ENCODE results near the gene DALRD3. TPM values are rescaled to one million over a fixed set of nuclear protein-coding genes. Genes with fewer than 3 reads are reported as not detected.

Gene DALRD3
- total RNA-seq, 2 experiments from 2014 or later, result 15.1 to 15.6 TPM

DNA sequence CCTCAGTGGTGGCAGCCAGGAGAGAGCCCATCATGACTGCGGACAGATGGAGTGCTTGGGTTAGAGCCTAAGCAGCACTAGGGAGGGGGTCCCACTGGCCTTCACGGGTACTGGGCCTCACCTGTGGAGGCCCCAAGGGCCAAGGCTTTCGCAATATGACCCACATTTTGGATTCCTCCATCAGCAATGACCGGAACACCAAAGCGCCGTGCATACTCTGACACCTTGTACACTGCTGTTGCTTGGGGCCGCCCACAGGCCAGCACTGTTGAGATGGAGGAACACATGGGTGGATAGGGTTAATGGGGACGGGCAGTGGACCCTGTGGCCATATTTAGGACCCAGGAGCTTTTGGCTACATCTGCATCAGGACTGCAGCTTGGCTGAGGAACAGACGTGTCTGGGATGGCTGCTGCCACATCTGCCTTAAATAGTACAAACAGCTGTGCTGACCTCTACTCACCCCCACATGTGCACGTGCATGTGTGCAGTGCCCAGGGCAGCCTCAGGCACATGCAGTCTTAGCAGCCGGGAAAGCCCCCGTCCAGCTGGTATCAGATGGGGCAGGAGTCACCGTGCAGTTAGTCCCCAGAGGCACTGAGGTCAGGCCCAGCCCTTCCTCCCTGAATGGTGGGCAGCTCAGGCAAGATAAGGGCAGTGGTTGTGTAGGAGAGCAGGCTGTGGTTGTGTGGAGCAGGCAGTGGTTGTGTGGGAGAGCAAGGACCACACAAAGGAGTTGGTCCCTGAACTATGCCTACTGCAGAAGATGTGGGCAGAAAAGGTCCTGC lies 6.8 kb upstream of the DALRD3 start:
- H3K36me3 Mint-ChIP-seq (ENCODE audit: low read depth), result peaks cover 77% of the 10 kb centered on the region

DNA sequence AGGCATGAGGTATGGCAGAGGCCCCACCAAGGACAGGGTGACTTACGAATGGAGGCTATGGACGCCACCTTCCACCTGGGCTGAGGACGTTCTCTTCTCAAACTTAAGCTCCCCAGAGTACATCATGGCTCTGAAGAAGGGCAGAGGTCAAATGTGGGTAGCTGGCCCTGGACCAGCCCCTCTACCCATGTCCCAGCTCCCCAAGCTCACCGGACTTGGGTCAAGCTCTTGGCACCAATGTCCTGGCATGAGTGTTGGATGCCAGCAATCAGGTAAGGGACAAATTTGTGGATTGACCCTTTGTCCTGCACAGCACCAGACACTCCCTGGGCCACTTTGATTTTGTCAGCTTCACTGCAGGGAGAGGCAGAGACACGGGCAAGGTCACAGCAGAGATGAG lies 6.1 kb upstream of the DALRD3 start:
- ATAC-seq (ENCODE audit: poor library complexity), result no peak
- ChIA-PET POLR2A (interaction anchor here (1.1 to 12.0 kb wide), 3 partner anchors 18 to 96 kb away, joined by 3 to 331 read pairs (median 5); partner anchors contain the start of genes QRICH1, USP19 and WDR6), CTCF (interaction anchor here (4.6 to 5.2 kb wide), 2 partner anchors 16 to 36 kb away, joined by 59 to 63 read pairs; partner anchors contain the start of genes P4HTM and WDR6)
- Histone ChIP-seq H3K4me3 (ENCODE audit: low read length) (no peak overlapping the region), H3K36me3 (ENCODE audit: insufficient read depth, low read length) (peaks cover 43% of the 10 kb centered on the region), H3K9me3 (ENCODE audit: control insufficient read depth in 1 of 2, insufficient read depth in 1 of 2, low read length in 2 of 2) (no peaks in the 10 kb centered on the region), H3K4me1 (ENCODE audit: insufficient read depth, low read length) (peaks cover 65% of the 10 kb centered on the region), H3K27ac (ENCODE audit: low read depth in 1 of 2, low read length in 2 of 2) (no peak overlapping the region), H3K27me3 (ENCODE audit: control insufficient read depth in 1 of 2, insufficient read depth in 2 of 2, low read length in 2 of 2) (no peaks in the 10 kb centered on the region)
- H3K9me3 Mint-ChIP-seq, result no peaks in the 10 kb centered on the region
- peak overlapping the region; percentile 90 for H3K27ac Mint-ChIP-seq
- peaks cover 70% of the 10 kb centered on the region for H3K36me3 Mint-ChIP-seq (ENCODE audit: low read depth)
- intact Hi-C loops (cut with DNase I, micrococcal nuclease), result loop anchor here (5.0 to 10.0 kb wide), 6 partner anchors 68 to 910 kb away; partner anchors contain the start of genes APEH (in 1 of the 2), ARIH2 (in 1 of the 2), QRICH1 (in 1 of the 2) and RHOA (in 1 of the 2)
- DNase-seq, result no peak
- H3K4me1 Mint-ChIP-seq (ENCODE audit: low read depth), result peaks cover 54% of the 10 kb centered on the region
- TF ChIP-seq, protein P1, sequence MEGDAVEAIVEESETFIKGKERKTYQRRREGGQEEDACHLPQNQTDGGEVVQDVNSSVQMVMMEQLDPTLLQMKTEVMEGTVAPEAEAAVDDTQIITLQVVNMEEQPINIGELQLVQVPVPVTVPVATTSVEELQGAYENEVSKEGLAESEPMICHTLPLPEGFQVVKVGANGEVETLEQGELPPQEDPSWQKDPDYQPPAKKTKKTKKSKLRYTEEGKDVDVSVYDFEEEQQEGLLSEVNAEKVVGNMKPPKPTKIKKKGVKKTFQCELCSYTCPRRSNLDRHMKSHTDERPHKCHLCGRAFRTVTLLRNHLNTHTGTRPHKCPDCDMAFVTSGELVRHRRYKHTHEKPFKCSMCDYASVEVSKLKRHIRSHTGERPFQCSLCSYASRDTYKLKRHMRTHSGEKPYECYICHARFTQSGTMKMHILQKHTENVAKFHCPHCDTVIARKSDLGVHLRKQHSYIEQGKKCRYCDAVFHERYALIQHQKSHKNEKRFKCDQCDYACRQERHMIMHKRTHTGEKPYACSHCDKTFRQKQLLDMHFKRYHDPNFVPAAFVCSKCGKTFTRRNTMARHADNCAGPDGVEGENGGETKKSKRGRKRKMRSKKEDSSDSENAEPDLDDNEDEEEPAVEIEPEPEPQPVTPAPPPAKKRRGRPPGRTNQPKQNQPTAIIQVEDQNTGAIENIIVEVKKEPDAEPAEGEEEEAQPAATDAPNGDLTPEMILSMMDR (IDR thresholded peaks at IDR 0.05), result no peak
- no peaks in the 10 kb centered on the region for H3K27me3 Mint-ChIP-seq
- H3K4me3 Mint-ChIP-seq, result peak overlapping the region; percentile 95

More for the DNA sequence above, 6.8 kb upstream of the DALRD3 start:
- Histone ChIP-seq H3K9me3 (ENCODE audit: control insufficient read depth in 1 of 2, insufficient read depth in 1 of 2, low read length in 2 of 2) (no peaks in the 10 kb centered on the region), H3K4me3 (ENCODE audit: low read length) (no peak overlapping the region), H3K27me3 (ENCODE audit: control insufficient read depth in 1 of 2, insufficient read depth in 2 of 2, low read length in 2 of 2) (no peaks in the 10 kb centered on the region), H3K4me1 (ENCODE audit: insufficient read depth, low read length) (peaks cover 60% of the 10 kb centered on the region), H3K27ac (ENCODE audit: low read depth in 1 of 2, low read length in 2 of 2) (no peak overlapping the region), H3K36me3 (ENCODE audit: insufficient read depth, low read length) (peaks cover 47% of the 10 kb centered on the region)
- Mint-ChIP-seq H3K27me3 (no peaks in the 10 kb centered on the region), H3K4me3 (peak overlapping the region; percentile 20), H3K9me3 (no peaks in the 10 kb centered on the region), H3K4me1 (ENCODE audit: low read depth) (peaks cover 49% of the 10 kb centered on the region), H3K27ac (peak overlapping the region; percentile 93)
- ChIA-PET POLR2A (interaction anchor here (0.8 to 12.0 kb wide), 5 partner anchors 18 to 315 kb away, joined by 3 to 331 read pairs (median 5); partner anchors contain the start of genes QRICH1, USP19, USP4 and WDR6), CTCF (interaction anchor here (5.2 kb wide), 1 partner anchor 17 kb away, joined by 59 read pairs; the partner anchor contains the start of gene WDR6)
- DNase-seq (no peak), ATAC-seq (ENCODE audit: poor library complexity) (no peak)
- intact Hi-C loops (cut with DNase I, micrococcal nuclease), result loop anchor here in 1 of 2 experiments (5.0 to 10.0 kb wide), 3 partner anchors 308 to 910 kb away; partner anchors contain the start of genes APEH and IP6K2
- TF ChIP-seq, protein P1 (IDR thresholded peaks at IDR 0.05), result no peak

DNA sequence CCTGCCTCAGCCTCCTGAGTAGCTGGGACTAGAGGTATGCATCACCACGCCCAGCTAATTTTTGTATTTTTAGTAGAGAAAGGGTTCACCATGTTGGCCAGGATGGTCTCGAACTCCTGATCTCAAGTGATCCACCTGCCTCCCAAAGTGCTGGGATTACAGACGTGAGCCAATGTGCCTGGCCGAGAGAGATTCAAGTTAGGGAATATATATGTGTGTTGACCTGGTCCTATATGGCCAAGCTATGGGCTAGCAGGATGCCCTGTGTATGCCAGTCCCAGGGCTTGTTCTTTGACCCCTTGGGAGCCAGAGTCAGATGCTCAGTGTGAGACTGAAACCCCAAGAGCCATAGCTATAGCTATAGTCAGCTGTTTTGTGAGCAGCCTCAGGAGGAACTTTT lies 5.4 kb upstream of the DALRD3 start:
- peaks cover 52% of the 10 kb centered on the region for H3K4me1 Mint-ChIP-seq (ENCODE audit: low read depth)
- intact Hi-C loops (cut with DNase I, micrococcal nuclease), result loop anchor here (5.0 to 10.0 kb wide), 6 partner anchors 69 to 911 kb away; partner anchors contain the start of genes APEH (in 1 of the 2), ARIH2 (in 1 of the 2), QRICH1 (in 1 of the 2) and RHOA (in 1 of the 2)
- H3K27me3 Mint-ChIP-seq, result no peaks in the 10 kb centered on the region
- ATAC-seq (ENCODE audit: poor library complexity) (no peak), DNase-seq (no peak)
- H3K27ac ChIP-seq (ENCODE audit: low read depth in 1 of 2, low read length in 2 of 2), result no peak overlapping the region
- peaks cover 66% of the 10 kb centered on the region for H3K4me1 ChIP-seq (ENCODE audit: insufficient read depth, low read length)
- no peaks in the 10 kb centered on the region for H3K9me3 Mint-ChIP-seq
- ChIA-PET POLR2A (interaction anchor here (1.1 to 12.0 kb wide), 3 partner anchors 17 to 97 kb away, joined by 3 to 331 read pairs (median 5); partner anchors contain the start of genes QRICH1, USP19 and WDR6), CTCF (interaction anchor here (4.6 to 5.2 kb wide), 2 partner anchors 16 to 35 kb away, joined by 59 to 63 read pairs; partner anchors contain the start of genes P4HTM and WDR6)
- peak overlapping the region; percentile 95 for H3K4me3 Mint-ChIP-seq
- H3K27me3 ChIP-seq (ENCODE audit: control insufficient read depth in 1 of 2, insufficient read depth in 2 of 2, low read length in 2 of 2), result no peaks in the 10 kb centered on the region
- H3K9me3 ChIP-seq (ENCODE audit: control insufficient read depth in 1 of 2, insufficient read depth in 1 of 2, low read length in 2 of 2), result no peaks in the 10 kb centered on the region
- peaks cover 65% of the 10 kb centered on the region for H3K36me3 Mint-ChIP-seq (ENCODE audit: low read depth)
- TF ChIP-seq, protein P1 (IDR thresholded peaks at IDR 0.05), result no peak
- peaks cover 43% of the 10 kb centered on the region for H3K36me3 ChIP-seq (ENCODE audit: insufficient read depth, low read length)
- H3K27ac Mint-ChIP-seq, result peak overlapping the region; percentile 90
- H3K4me3 ChIP-seq (ENCODE audit: low read length), result no peak overlapping the region
